HCT116 (cell line): ENCODE results near the gene MXI1. TPM values are rescaled to one million over a fixed set of nuclear protein-coding genes. Genes with fewer than 3 reads are reported as not detected.

Experiments used
- ATAC-seq: fragments of 200-7000 bp; cut with Tn5 transposase; 2 replicates; pipeline ENCODE4 v1.9.1; 2020; ENCODE audit warnings: mild to moderate bottlenecking, moderate library complexity
- BruUV-seq: library from RNA; stranded (reverse); fragments of 400-500 nt; replicated peaks from 2 replicates; lab custom pipeline; 2021; lab: Mats Ljungman, UMichigan
- CTCF ChIA-PET: fragments of 300-600 bp; sonication (Branson Sonifier 250); formaldehyde crosslinking; loops from one replicate; lab custom pipeline; 2021; ENCODE audit warnings: antibody characterized with exemption; lab: Charles Lee
- POLR2A ChIA-PET: fragments of 300-600, 350-600 bp; sonication (Branson Sonifier 250); formaldehyde crosslinking; loops from one replicate; lab custom pipeline; 2021; ENCODE audit warnings: antibody characterized with exemption; lab: Charles Lee
- RAD21 ChIA-PET, 2 experiments: fragments of 300-600 bp; sonication (Branson Sonifier 250); formaldehyde crosslinking; loops; one replicate each; lab custom pipeline; 2023; ENCODE audit warnings: low total read pairs in 2 of 2; ENCODE audit not compliant: uncharacterized antibody in 2 of 2, unreplicated experiment in 2 of 2, low non-redundant PET in 1 of 2; lab: Charles Lee
- DNase-seq: peaks from one replicate; pipeline ENCODE4 v3.0.0-alpha.2; 2010; ENCODE audit warnings: low read depth, low spot score
- H2AFZ ChIP-seq: fragments of 200-600 bp; shearing (Covaris generic), sonication (generic); 2 replicates; pipeline ENCODE4 v1.6.1; 2017; ENCODE audit warnings: low read depth, mixed run types, mixed read lengths, antibody characterized with exemption, low read length; ENCODE audit not compliant: poor library complexity, severe bottlenecking
- H3K27ac ChIP-seq: 2 replicates; pipeline ENCODE4 v1.5.1; 2012; ENCODE audit warnings: low read depth, low read length
- H3K27me3 ChIP-seq: fragments of 200-600 bp; sonication (generic); 2 replicates; pipeline ENCODE4 v1.6.1; 2016; ENCODE audit warnings: mixed run types, low read length, mixed read lengths; ENCODE audit not compliant: insufficient read depth
- H3K36me3 ChIP-seq, 2 experiments: fragments of 200-500 bp in 1 of 2; fragments of 200-600 bp in 1 of 2; sonication (Bioruptor generic) in 1 of 2; sonication (generic) in 1 of 2; 2 replicates each; pipeline versions ENCODE4 v1.5.1 to v1.6.1; 2014 to 2016; ENCODE audit warnings: low read length in 2 of 2, inconsistent platforms in 1 of 2, mixed read lengths in 1 of 2, mixed run types in 1 of 2; ENCODE audit not compliant: insufficient read depth in 2 of 2, control insufficient read depth in 1 of 2
- H3K4me1 ChIP-seq, 2 experiments: fragments of 200-600 bp in 1 of 2; sonication (generic) in 1 of 2; 2 replicates each; pipeline versions ENCODE4 v1.5.1 to v1.6.1; 2012 to 2017; ENCODE audit warnings: low read length in 2 of 2, inconsistent platforms in 1 of 2, mild to moderate bottlenecking in 1 of 2, mixed read lengths in 1 of 2, mixed run types in 1 of 2, moderate library complexity in 1 of 2; ENCODE audit not compliant: insufficient read depth in 2 of 2, control insufficient read depth in 1 of 2
- H3K4me2 ChIP-seq: fragments of 200-600 bp; sonication (generic); 2 replicates; pipeline ENCODE4 v1.6.1; 2017; ENCODE audit warnings: mixed run types, low read length, mixed read lengths
- H3K4me3 ChIP-seq, 2 experiments: fragments of 200-600 bp in 1 of 2; sonication (generic) in 1 of 2; replicated peaks in 1 of 2; 2 replicates each; pipeline ENCODE4 v1.5.1; 2011 to 2016; ENCODE audit warnings: low read length in 2 of 2, control low read depth in 1 of 2, low read depth in 1 of 2, mild to moderate bottlenecking in 1 of 2, mixed read lengths in 1 of 2, mixed run types in 1 of 2
- H3K79me2 ChIP-seq: fragments of 200-600 bp; sonication (generic); 2 replicates; pipeline ENCODE4 v1.6.1; 2017; ENCODE audit warnings: mild to moderate bottlenecking, mixed run types, low read length, moderate library complexity, mixed read lengths; ENCODE audit not compliant: insufficient read depth
- H3K9ac ChIP-seq: fragments of 200-600 bp; sonication (generic); 2 replicates; pipeline ENCODE4 v1.6.1; 2016; ENCODE audit warnings: low read length, mixed read lengths
- H3K9me2 ChIP-seq: fragments of 200-600 bp; sonication (generic), shearing (Covaris generic); 2 replicates; pipeline ENCODE4 v1.6.1; 2017; ENCODE audit warnings: mixed run types, mild to moderate bottlenecking, moderate library complexity; ENCODE audit not compliant: insufficient read depth
- H3K9me3 ChIP-seq, 2 experiments: fragments of 200-500 bp in 1 of 2; fragments of 200-600 bp in 1 of 2; sonication (Bioruptor generic) in 1 of 2; sonication (generic) in 1 of 2; 2 replicates each; pipeline ENCODE4 v1.6.1; 2014 to 2017; ENCODE audit warnings: low read length in 2 of 2, mixed read lengths in 2 of 2, inconsistent platforms in 1 of 2, low read depth in 1 of 2, mild to moderate bottlenecking in 1 of 2, mixed run types in 1 of 2, moderate library complexity in 1 of 2; ENCODE audit not compliant: control insufficient read depth in 1 of 2, insufficient read depth in 1 of 2
- H4K20me1 ChIP-seq: fragments of 200-600 bp; sonication (generic), shearing (Covaris generic); 2 replicates; pipeline ENCODE4 v1.6.1; 2017; ENCODE audit warnings: mixed run types, mild to moderate bottlenecking, moderate library complexity; ENCODE audit not compliant: insufficient read depth
- REST ChIP-seq: IDR thresholded peaks from 2 replicates; pipeline ENCODE4 v1.6.1; 2012; ENCODE audit warnings: low read depth
- SIN3A ChIP-seq: IDR thresholded peaks from 2 replicates; pipeline ENCODE4 v1.6.1; 2012; ENCODE audit warnings: low read depth
- intact Hi-C: fragments of 100-400 bp; cut with micrococcal nuclease; formaldehyde crosslinking; loops from 2 replicates; pipeline ENCODE4 v1.10.0; 2022
- total RNA-seq: library from RNA; stranded (reverse); gene quantifications from one replicate; pipeline ENCODE4 v1.2.1, GENCODE V29; 2021; ENCODE audit not compliant: unreplicated experiment

The MXI1 gene
- total RNA-seq, 1 experiment from 2014 or later, result 57.0 TPM

- BruUV-seq, result no TSS peak
- Histone ChIP-seq H3K4me1 (peaks cover 24 to 36% of the 10 kb centered on the region in 2 experiments), H3K4me2 (peak overlapping the region; percentile 97), H3K27me3 (no peaks in the 10 kb centered on the region), H3K79me2 (no peaks in the 10 kb centered on the region), H3K27ac (peak overlapping the region; percentile 93), H3K9me3 (no peaks in the 10 kb centered on the region), H2AFZ (peak overlapping the region; percentile 94), H3K36me3 (peaks cover 0 to 12% of the 10 kb centered on the region in 2 experiments; a peak in 2 of 4 replicates), H3K4me3 (peak overlapping the region; percentile 41 to 63), H3K9ac (peak overlapping the region; percentile 48), H4K20me1 (no peaks in the 10 kb centered on the region), H3K9me2 (no peaks in the 10 kb centered on the region)
- TF ChIP-seq SIN3A, result no peak
- no peak for TF ChIP-seq REST
- CTCF ChIA-PET, result interaction anchor here (1.6 to 4.3 kb wide), 4 partner anchors 11 to 341 kb away, joined by 4 to 39 read pairs (median 22); no protein-coding TSS in a partner anchor
- POLR2A ChIA-PET, result interaction anchor here (0.5 to 1.5 kb wide), 2 partner anchors 17 to 294 kb away, joined by 3 to 5 read pairs; no protein-coding TSS in a partner anchor
- no peak for ATAC-seq
- intact Hi-C loops, result loop anchor here (1.0 to 10.0 kb wide), 5 partner anchors 14 to 301 kb away; partner anchors contain the start of genes MXI1 and XPNPEP1
- RAD21 ChIA-PET, result interaction anchor here in 1 of 2 experiments (1.9 kb wide), 1 partner anchor 341 kb away, joined by 5 read pairs; no protein-coding TSS in a partner anchor
- DNase-seq, result no peak
These were observed 18.0 kb downstream of the MXI1 start for GRCh38 chr10:110225441-110225755.
